Small intestine (tissue), 7 donors: ENCODE measurements around the gene FBXW10B. TPM values are rescaled to one million over a fixed set of nuclear protein-coding genes. Genes with fewer than 3 reads are reported as not detected.
A peak's percentile ranks its signal among the peaks of the same experiment; 100 is the strongest.
"Not testable (repeated sequence)": the region's sequence is repeated elsewhere in the genome, so short reads cannot be mapped to it uniquely, and the experiment has no call there.

Source experiments
- DNase-seq, 2 donors: peaks; one replicate each; pipeline versions ENCODE4 v3.0.0 to v3.0.0-alpha.2; 2013
- FAIRE-seq: peaks from 2 replicates; lab custom pipeline; 2012; peaks lifted over from hg19 to GRCh38; lab: Jason Lieb, UNC
- H3K27ac ChIP-seq, 3 donors: one replicate each; pipeline ENCODE4 v1.5.1; 2013; ENCODE audit warnings: low read length in 2 of 3, mild to moderate bottlenecking in 2 of 3, control low read depth in 1 of 3, inconsistent platforms in 1 of 3, low read depth in 1 of 3, moderate library complexity in 1 of 3
- H3K27me3 ChIP-seq, 3 donors: one replicate each; pipeline ENCODE4 v1.6.1; 2013; ENCODE audit warnings: low read length in 3 of 3, inconsistent platforms in 1 of 3; ENCODE audit not compliant: control insufficient read depth in 3 of 3, insufficient read depth in 3 of 3
- H3K36me3 ChIP-seq, 3 donors: one replicate each; pipeline ENCODE4 v1.6.1; 2013; ENCODE audit warnings: low read length in 3 of 3, inconsistent platforms in 1 of 3, low read depth in 1 of 3, mild to moderate bottlenecking in 1 of 3, moderate library complexity in 1 of 3; ENCODE audit not compliant: control insufficient read depth in 3 of 3, insufficient read depth in 2 of 3
- H3K4me1 ChIP-seq, 3 donors: one replicate each; pipeline ENCODE4 v1.6.1; 2013; ENCODE audit warnings: low read length in 2 of 3, inconsistent platforms in 1 of 3, low read depth in 1 of 3, mild to moderate bottlenecking in 1 of 3, moderate library complexity in 1 of 3; ENCODE audit not compliant: control insufficient read depth in 3 of 3, insufficient read depth in 2 of 3
- H3K4me3 ChIP-seq, 3 donors: one replicate each; pipeline ENCODE4 v1.5.1; 2013; ENCODE audit warnings: low read length in 3 of 3, control low read depth in 1 of 3, inconsistent platforms in 1 of 3, low read depth in 1 of 3, mild to moderate bottlenecking in 1 of 3, moderate library complexity in 1 of 3
- H3K9me3 ChIP-seq, 2 donors: one replicate each; pipeline ENCODE4 v1.6.1; 2013; ENCODE audit warnings: low read depth in 1 of 2, low read length in 1 of 2; ENCODE audit not compliant: control insufficient read depth in 2 of 2, insufficient read depth in 1 of 2
- WGBS, 3 donors: extraction: QIAGEN DNeasy Blood & Tissue Kit; methylation state at CpG; one replicate each; pipeline ENCODE4 v1.1.7; 2013; 5-methylcytosine and 5-hydroxymethylcytosine counted together
- polyA plus RNA-seq, 4 donors: library from polyadenylated mRNA; stranded (reverse) in 3 of 4; unstranded in 1 of 4; fragments of 200-250 nt in 3 of 4; fragments of 120-200 nt in 1 of 4; gene quantifications; one replicate each; pipeline versions ENCODE4 v1.2.1 to v1.2.3, GENCODE V29; 2013
- donor health status: healthy with polysubstance abuse.
- donor health status: control.
- donor health status: control.
- donor health status: Bipolar disorder and iron deficiency.
- donor health status: healthy.

FBXW10B gene
- polyA plus RNA-seq, 4 donors, result 0.81 to 1.1 (median 1.0) TPM; not detected in 1

DNA sequence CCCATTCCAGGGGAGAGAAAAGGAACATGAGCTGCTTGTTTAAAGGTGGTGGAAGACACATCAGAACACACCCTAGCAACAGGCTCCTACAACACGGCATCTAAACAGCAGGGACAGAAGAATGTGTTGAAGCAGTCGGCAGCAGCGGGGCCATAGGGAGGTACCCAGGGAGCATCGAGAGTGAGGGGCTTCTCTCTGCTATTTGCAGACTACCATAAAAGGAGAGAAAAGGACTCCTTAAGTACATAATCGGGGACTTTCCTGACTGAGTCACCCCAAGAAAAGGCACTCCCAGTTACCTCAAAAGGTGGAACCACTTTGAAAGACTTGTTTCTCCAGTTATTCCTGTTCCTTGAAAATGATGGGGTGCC, 26.4 kb upstream of the FBXW10B start:
- FAIRE-seq, result not testable (repeated sequence)

DNA sequence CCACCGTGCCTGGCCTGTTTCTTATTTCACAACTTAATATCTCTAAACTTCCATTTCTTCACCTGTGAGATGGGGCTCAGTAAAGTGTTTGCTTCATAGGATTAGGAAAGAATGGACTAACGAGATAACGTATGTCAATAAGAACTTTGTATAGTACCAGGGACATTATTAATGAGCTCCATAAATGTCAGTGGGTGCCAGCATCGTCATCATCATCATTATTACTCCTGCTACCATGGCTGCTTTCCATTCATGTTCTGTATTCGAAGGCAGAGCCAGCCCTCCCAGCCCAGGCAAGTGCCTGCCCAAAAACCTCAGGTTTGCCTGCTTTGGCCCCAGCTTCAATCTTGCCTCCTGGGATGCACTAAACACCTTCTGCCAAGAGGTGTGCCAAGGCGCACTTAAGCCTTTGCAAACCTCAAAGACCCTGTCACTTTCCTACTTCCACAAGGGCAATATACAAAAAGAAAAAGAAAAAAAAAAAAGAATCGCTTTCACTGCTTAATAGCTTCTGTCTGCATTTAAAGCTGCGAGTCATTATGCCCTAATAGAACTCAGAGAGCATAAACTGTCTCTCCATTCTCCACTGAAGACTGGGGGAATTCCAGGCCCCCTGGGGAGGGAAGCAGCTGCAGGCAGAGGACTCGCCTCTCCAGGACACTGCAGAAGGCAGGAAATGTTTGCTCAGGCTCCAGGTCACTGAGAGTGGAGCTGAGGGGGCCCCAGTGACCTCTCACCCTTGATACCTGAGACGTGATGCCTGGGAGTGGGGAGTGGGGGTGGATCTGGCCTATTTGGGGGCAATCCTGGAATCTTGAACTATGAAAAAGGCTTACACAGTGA, 25.8 kb upstream of the FBXW10B start:
- peak overlapping the region; percentile 34 to 84 (median 81) for H3K27ac ChIP-seq
- H3K27me3 ChIP-seq, H3K9me3 ChIP-seq, H3K36me3 ChIP-seq, FAIRE-seq, H3K4me3 ChIP-seq: not testable (repeated sequence)
- peak; percentile 57 to 64 for DNase-seq
- WGBS, 3 donors, result 16 to 46% (median 30%) methylated on average over 9 to 10 of the region's 10 CpGs
- H3K4me1 ChIP-seq, result peaks cover 0 to 24% (median 3%) of the 10 kb centered on the region in 3 donors

More for the DNA sequence above, 26.4 kb upstream of the FBXW10B start:
- H3K4me3 ChIP-seq, H3K9me3 ChIP-seq, H3K27me3 ChIP-seq, H3K36me3 ChIP-seq: not testable (repeated sequence)
- Histone ChIP-seq H3K4me1 (peaks cover 0 to 24% (median 3%) of the 10 kb centered on the region in 3 donors), H3K27ac (peak overlapping the region; percentile 34 to 84 (median 81))
- peak; percentile 76 to 83 for DNase-seq
- 10 to 41% (median 23%) methylated on average over 5 of the region's 5 CpGs for WGBS, 3 donors

DNA sequence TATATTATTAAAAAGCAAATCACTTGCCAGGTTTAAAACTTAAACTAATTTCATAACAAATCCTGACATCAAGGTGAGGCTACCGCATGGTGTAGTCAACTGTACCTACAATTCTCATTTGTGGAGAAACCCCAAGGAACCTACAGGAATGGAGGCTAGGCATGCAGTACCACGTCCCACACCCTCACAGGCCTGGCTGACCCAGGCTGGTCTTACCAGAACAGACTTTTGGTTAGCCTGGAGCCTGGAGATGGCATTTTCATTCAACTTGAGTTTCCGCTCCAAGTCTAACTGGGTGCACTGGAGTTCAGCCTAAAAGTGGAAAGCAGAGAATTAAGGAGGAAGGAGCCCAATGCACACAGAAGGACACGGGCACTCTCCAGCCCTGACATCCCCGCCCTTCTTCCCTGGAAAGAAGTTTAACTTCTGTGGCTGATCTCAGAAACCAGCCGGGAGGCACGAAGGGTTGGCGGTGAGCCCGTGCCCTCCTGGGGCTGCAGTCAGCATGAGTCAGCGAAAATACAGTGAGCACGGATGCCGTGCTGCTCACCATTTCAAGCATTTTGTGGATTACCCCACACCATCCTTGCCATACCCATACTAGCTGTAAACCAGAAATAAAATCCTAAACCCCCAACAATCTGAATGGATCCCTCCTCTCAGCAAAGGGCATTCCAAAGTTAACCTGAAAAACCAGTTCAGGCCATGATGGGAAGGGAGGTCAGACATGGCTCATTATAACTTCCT, 23.2 kb upstream of the FBXW10B start:
- H3K36me3 ChIP-seq, H3K4me1 ChIP-seq, H3K9me3 ChIP-seq, H3K27me3 ChIP-seq, H3K27ac ChIP-seq, DNase-seq, FAIRE-seq, H3K4me3 ChIP-seq: not testable (repeated sequence)
- 87 to 100% (median 89%) methylated on average over 1 to 2 of the region's 12 CpGs for WGBS, 3 donors

DNA sequence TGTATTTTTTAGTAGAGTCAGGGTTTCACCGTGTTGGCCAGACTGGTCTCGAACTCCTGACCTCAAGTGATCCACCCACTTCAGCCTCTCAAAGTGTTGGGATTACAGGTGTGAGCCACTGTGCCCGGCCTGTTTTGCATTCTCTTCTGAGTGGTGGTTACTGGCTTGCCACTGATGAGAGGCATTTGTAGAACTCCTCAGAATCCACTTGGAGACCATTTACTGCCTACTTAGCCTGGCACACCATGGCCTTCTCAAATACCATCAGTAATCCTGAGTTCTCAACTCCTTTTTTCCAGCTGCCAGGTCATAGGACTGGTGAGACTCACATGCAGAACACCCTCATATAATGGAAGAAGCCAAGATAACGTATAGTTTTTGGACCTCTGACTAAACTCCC, 22.5 kb upstream of the FBXW10B start:
- not testable (repeated sequence) for H3K27me3 ChIP-seq, H3K4me1 ChIP-seq, DNase-seq, H3K36me3 ChIP-seq, H3K9me3 ChIP-seq, FAIRE-seq, H3K4me3 ChIP-seq, H3K27ac ChIP-seq
- 96 to 100% (median 97%) methylated on average over 4 of the region's 4 CpGs for WGBS, 3 donors

DNA sequence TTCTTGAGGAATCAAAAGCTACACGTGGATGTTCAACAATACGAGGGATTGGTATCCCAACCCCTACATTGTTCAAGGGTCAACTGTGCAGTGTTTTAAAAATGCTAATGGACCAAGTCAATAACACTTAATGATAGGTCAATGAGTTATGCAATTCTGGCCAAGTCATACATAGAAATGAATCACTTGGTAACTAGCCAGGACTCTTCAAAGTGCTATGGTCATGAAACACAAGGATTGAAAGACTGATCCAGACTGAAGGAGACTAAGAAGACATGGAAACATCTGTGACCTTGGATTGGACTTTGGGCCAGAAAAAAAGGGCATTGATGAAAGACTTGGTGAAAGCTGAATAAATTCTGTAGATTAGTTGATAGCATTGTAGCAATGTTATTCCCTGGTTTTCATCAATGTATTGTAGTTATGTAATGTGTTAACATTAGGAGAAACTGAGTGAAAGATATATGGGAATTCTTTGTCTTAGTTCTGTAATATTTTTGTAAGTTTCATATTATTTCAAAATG, 11.5 kb upstream of the FBXW10B start:
- WGBS, 3 donors, result 24 to 52% (median 42%) methylated on average over 2 of the region's 2 CpGs
- not testable (repeated sequence) for H3K4me1 ChIP-seq, H3K27ac ChIP-seq, H3K9me3 ChIP-seq, DNase-seq, H3K27me3 ChIP-seq, H3K4me3 ChIP-seq
- H3K36me3 ChIP-seq, result peaks cover 0 to 12% (median 2%) of the 10 kb centered on the region in 3 donors
- peak; percentile 85 for FAIRE-seq

DNA sequence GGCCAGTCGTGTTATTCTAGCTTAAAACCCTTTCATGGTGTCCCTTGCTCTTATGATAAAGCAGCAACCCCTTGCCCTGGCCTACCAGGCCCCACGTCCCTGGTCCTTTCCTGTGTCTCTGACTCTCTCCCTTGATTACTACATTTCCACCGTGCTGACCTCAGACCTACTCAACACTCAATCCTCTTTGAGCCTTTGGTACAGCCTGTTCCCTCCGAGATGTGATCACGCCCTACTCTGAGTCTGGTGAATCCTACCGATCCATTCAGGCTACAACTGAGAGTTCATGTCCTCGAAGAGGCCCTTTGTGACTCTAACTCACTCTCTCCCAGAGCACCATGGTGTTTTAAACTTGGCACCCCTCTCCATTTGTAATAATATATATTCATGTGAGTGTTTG, 10.5 kb upstream of the FBXW10B start:
- not testable (repeated sequence) for H3K4me1 ChIP-seq, H3K9me3 ChIP-seq, DNase-seq, H3K27ac ChIP-seq, FAIRE-seq, H3K36me3 ChIP-seq, H3K27me3 ChIP-seq, H3K4me3 ChIP-seq
- 92 to 94% (median 93%) methylated on average over 7 of the region's 7 CpGs for WGBS, 3 donors

DNA sequence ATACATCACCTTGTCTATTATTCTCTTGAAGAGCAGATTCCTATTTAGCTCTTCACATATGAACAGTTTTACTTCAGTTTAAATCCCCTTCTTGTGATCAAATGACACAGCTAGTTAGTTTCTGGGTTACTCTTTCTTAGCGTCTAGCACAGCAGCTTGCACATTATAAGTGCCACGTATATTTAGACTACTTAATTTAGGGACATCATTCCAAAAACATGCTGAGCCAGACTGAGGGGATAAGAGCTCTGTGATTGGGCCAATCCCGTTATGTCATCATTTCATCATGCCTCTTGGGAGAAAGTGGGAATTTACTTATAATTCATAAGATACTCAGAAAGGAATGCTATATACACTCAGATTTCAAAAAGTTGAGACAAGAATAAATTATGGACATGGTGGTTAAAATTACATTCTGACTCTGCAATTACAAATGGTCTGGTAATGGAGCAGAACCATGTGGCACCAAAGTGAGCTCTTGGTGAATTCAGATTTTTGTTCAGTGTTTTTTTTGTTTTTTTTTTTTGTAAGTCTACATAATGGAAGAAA, 4.2 kb upstream of the FBXW10B start:
- 67 to 90% (median 90%) methylated on average over 3 of the region's 3 CpGs for WGBS, 3 donors
- not testable (repeated sequence) for H3K4me1 ChIP-seq, H3K36me3 ChIP-seq, H3K4me3 ChIP-seq, H3K27me3 ChIP-seq, DNase-seq, H3K27ac ChIP-seq, FAIRE-seq, H3K9me3 ChIP-seq

DNA sequence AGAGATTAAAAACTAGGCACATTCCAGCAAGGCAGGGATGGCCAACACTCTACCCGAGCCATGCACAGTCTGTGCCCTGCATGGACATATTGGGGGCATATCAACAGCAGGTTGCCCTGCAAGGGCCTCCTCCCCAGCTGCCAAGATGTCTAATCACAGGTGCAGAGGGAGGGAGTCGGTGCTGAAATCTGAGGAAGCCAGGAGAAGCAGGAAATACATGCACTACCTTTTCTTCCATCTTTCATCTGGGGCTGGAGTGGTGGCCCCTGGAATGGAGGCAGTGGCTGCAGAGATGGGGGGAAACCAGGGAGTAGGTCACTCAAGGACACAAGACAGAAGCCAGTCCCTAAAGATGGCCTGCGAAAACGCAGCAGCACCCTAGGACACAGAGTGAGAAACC, 3.8 kb upstream of the FBXW10B start:
- not testable (repeated sequence) for H3K27me3 ChIP-seq, H3K27ac ChIP-seq, H3K36me3 ChIP-seq, FAIRE-seq, H3K4me3 ChIP-seq, H3K9me3 ChIP-seq, H3K4me1 ChIP-seq, DNase-seq
- WGBS, 3 donors, result 71 to 81% (median 77%) methylated on average over 3 of the region's 4 CpGs
